A549 (cell line): ENCODE data around the gene NTHL1. TPM values are rescaled to one million over a fixed set of nuclear protein-coding genes. Genes with fewer than 3 reads are reported as not detected.

Source experiments
- ATAC-seq, 2 experiments: fragments of 200-7000 bp in 1 of 2; fragments of >200 bp in 1 of 2; cut with Nextera tagmentation in 1 of 2; cut with Tn5 transposase in 1 of 2; 3 replicates each; pipeline versions ENCODE4 v1.8.0 to v1.9.1; 2018 to 2020; ENCODE audit warnings: mild to moderate bottlenecking in 1 of 2, moderate library complexity in 1 of 2
- CTCF ChIA-PET: fragments of 300-600 bp; sonication (Branson Sonifier 250); formaldehyde crosslinking; extraction: SDS; loops from one replicate; lab custom pipeline; 2021; ENCODE audit warnings: antibody characterized with exemption, inconsistent platforms; lab: Yijun Ruan, JAX
- POLR2A ChIA-PET: fragments of 350-600 bp; formaldehyde crosslinking; extraction: SDS; loops from one replicate; lab custom pipeline; 2021; ENCODE audit warnings: antibody characterized with exemption, inconsistent platforms; lab: Yijun Ruan, JAX
- DNase-seq, 2 experiments: peaks; one replicate each; pipeline versions ENCODE4 v3.0.0 to v3.0.0-alpha.2; 2011 to 2016; ENCODE audit warnings: low read depth in 1 of 2, low spot score in 1 of 2
- FAIRE-seq: peaks from 2 replicates; lab custom pipeline; 2011; peaks lifted over from hg19 to GRCh38; lab: Jason Lieb, UNC
- H3K27ac ChIP-seq, 2 experiments: fragments of >200 bp; sonication (Bioruptor Twin); formaldehyde crosslinking; 3 replicates each; pipeline ENCODE4 v1.5.1; 2016 to 2017
- H3K4me1 ChIP-seq: fragments of >200 bp; sonication (Bioruptor Twin); formaldehyde crosslinking; 3 replicates; pipeline ENCODE4 v1.6.1; 2016
- H3K4me2 ChIP-seq: fragments of >200 bp; sonication (Bioruptor Twin); formaldehyde crosslinking; 3 replicates; pipeline ENCODE4 v1.6.1; 2016
- H3K4me3 ChIP-seq: fragments of >200 bp; sonication (Bioruptor Twin); formaldehyde crosslinking; 3 replicates; pipeline ENCODE4 v1.5.1; 2016
- H3K9me3 ChIP-seq: fragments of >200 bp; sonication (Bioruptor Twin); formaldehyde crosslinking; 3 replicates; pipeline ENCODE4 v1.6.1; 2016
- CHD4 ChIP-seq: fragments of 200-600 bp; sonication (generic); IDR thresholded peaks from 2 replicates; pipeline ENCODE4 v1.6.1; 2016; ENCODE audit warnings: antibody characterized with exemption, mild to moderate bottlenecking, borderline replicate concordance
- EHF ChIP-seq: fragments of 250-450 bp; sonication (Bioruptor Pico); IDR thresholded peaks from 2 replicates; pipeline ENCODE4 v1.5.0; 2020; ENCODE audit warnings: mild to moderate bottlenecking
- FOSB ChIP-seq: fragments of 250-450 bp; sonication (Bioruptor Pico); IDR thresholded peaks from 2 replicates; pipeline ENCODE4 v1.5.0; 2020; ENCODE audit warnings: mild to moderate bottlenecking, moderate library complexity
- HEYL ChIP-seq: fragments of 250-450 bp; sonication (Bioruptor Pico); IDR thresholded peaks from 2 replicates; pipeline ENCODE4 v1.8.0; 2021; ENCODE audit warnings: mild to moderate bottlenecking, moderate library complexity
- JUN ChIP-seq, 2 experiments: fragments of >200 bp; sonication (Bioruptor Twin); formaldehyde crosslinking; IDR thresholded peaks; 2 replicates in 1 of 2; 3 replicates in 1 of 2; pipeline ENCODE4 v1.6.1; 2016 to 2017
- KDM1A ChIP-seq: fragments of 200-600 bp; sonication (generic); IDR thresholded peaks from 2 replicates; pipeline ENCODE4 v1.6.1; 2016; ENCODE audit warnings: low read depth, mild to moderate bottlenecking
- KDM5A ChIP-seq: fragments of 200-600 bp; sonication (generic); IDR thresholded peaks from 2 replicates; pipeline ENCODE4 v1.6.1; 2016; ENCODE audit warnings: antibody characterized with exemption, mild to moderate bottlenecking
- MAFK ChIP-seq: fragments of 450-650 bp; IDR thresholded peaks from 2 replicates; pipeline ENCODE4 v1.6.1; 2014; ENCODE audit not compliant: partially characterized antibody
- NR3C1 ChIP-seq: fragments of >200 bp; sonication (Bioruptor Twin); formaldehyde crosslinking; IDR thresholded peaks from 3 replicates; pipeline ENCODE4 v1.6.1; 2017
- POLR2AphosphoS2 ChIP-seq: conservative IDR thresholded peaks from 2 replicates; pipeline ENCODE4 v1.6.1; 2012; ENCODE audit warnings: low read length, improper control_type of control experiment, inconsistent platforms
- RARB ChIP-seq: fragments of 250-450 bp; sonication (Bioruptor Pico); IDR thresholded peaks from 2 replicates; pipeline ENCODE4 v1.8.0; 2021; ENCODE audit warnings: mild to moderate bottlenecking, moderate library complexity
- SMC3 ChIP-seq: fragments of >200 bp; sonication (Bioruptor Twin); formaldehyde crosslinking; IDR thresholded peaks from 3 replicates; pipeline ENCODE4 v1.6.1; 2018; ENCODE audit warnings: inconsistent platforms
- TP53 ChIP-seq: fragments of 250-450 bp; sonication (Bioruptor Pico); IDR thresholded peaks from 2 replicates; pipeline ENCODE4 v1.5.0; 2021; ENCODE audit warnings: mild to moderate bottlenecking, moderate library complexity
- ZFP36 ChIP-seq: fragments of 450-650 bp; IDR thresholded peaks from 2 replicates; pipeline ENCODE4 v1.6.1; 2014; ENCODE audit warnings: borderline replicate concordance; ENCODE audit not compliant: partially characterized antibody
- ZSCAN20 ChIP-seq: fragments of 250-450 bp; sonication (Bioruptor Pico); IDR thresholded peaks from 2 replicates; pipeline ENCODE4 v1.8.0; 2022; ENCODE audit warnings: mild to moderate bottlenecking, moderate library complexity
- WGBS: methylation state at CpG from one replicate; pipeline ENCODE4 v1.1.6; 2017; ENCODE audit errors: missing lambda C conversion rate; 5-methylcytosine and 5-hydroxymethylcytosine counted together
- polyA plus RNA-seq, 4 experiments: library from polyadenylated mRNA; depleted of rRNA in 3 of 4; stranded (reverse); fragments of >200 nt; fragmentation: RNase III in 1 of 4; extraction: RNeasy Plus Mini Kit Qiagen cat#74134 plus additional on column Dnase treatment in 1 of 4; gene quantifications; 2 replicates in 3 of 4; 3 replicates in 1 of 4; pipeline ENCODE4 v1.2.3, GENCODE V29; 2011 to 2017
- TF ChIP-seq, protein P1 (sequence below): IDR thresholded peaks from 2 replicates; pipeline ENCODE4 v1.6.1; 2012
- TF ChIP-seq, protein P2 (sequence below): fragments of 200-600 bp; sonication (generic); IDR thresholded peaks from 2 replicates; pipeline ENCODE4 v1.6.1; 2016; ENCODE audit warnings: antibody characterized with exemption, mild to moderate bottlenecking, moderate library complexity
- TF ChIP-seq, protein P3 (sequence below): fragments of 250-450 bp; sonication (Bioruptor Pico); IDR thresholded peaks from 2 replicates; pipeline ENCODE4 v1.5.0; 2021; ENCODE audit warnings: mild to moderate bottlenecking, moderate library complexity, borderline replicate concordance
- TF ChIP-seq, protein P4 (sequence below): fragments of 250-450 bp; sonication (Bioruptor Pico); IDR thresholded peaks from 2 replicates; pipeline ENCODE4 v1.5.0; 2020; ENCODE audit warnings: low read depth, mild to moderate bottlenecking, moderate library complexity
- TF ChIP-seq, protein P5 (sequence below): fragments of >200 bp; sonication (Bioruptor Twin); formaldehyde crosslinking; IDR thresholded peaks from 2 replicates; pipeline ENCODE4 v1.6.1; 2016
- TF ChIP-seq, protein P6 (sequence below): fragments of >200 bp; sonication (Bioruptor Twin); formaldehyde crosslinking; IDR thresholded peaks from 3 replicates; pipeline ENCODE4 v1.6.1; 2016

The NTHL1 gene
- polyA plus RNA-seq, 2 of the 4 experiments (the other 2 are of a cell fraction) = 28.8 to 42.3 TPM

DNA sequence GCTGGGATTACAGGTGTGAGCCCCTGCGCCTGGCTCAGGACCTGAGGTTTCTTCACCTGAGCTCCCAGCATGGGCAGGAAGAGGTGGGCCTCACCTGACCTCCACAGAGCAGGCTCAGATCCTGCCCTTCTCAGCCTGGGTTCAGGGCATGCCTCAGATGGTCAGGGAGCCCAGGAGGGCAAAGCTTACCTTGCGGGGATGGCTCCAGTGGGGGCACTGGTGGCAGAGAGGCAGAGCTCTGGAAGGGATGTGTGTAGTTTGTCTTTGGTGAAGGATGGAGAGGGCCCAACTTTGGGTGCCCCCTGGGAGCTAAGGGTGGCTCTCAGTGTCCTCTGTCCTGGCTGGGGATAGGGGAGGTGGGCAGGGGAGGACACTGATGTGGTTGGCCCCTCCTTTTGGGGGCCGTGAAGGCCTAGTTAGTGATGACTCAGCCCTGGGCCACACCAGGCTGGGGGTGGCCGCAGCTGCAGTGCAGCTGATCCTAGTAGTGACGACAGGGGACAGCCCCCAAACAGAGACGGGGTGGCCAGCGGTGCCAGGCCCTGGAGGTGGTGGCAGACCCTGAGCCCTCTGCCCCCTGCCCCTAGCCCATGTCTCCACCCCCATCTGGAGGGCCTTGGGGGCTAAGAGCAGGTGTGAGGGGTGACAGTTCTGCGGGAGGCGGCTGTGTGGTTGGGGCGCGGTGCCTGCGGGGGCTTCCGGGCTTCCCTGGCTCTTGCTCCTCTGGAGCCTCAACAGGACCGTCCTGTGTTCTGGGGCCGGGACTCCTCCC is 15.2 kb downstream of the NTHL1 start:
- TF ChIP-seq SMC3 = no peak
- TF ChIP-seq MAFK = peak; percentile 7
- TF ChIP-seq, protein P1, sequence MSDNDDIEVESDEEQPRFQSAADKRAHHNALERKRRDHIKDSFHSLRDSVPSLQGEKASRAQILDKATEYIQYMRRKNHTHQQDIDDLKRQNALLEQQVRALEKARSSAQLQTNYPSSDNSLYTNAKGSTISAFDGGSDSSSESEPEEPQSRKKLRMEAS = 0 out of 2 replicates have a peak, but pooled peaks have one; percentile 2
- TF ChIP-seq HEYL (CRISPR knock-in tag) = no peak
- TF ChIP-seq, protein P2, sequence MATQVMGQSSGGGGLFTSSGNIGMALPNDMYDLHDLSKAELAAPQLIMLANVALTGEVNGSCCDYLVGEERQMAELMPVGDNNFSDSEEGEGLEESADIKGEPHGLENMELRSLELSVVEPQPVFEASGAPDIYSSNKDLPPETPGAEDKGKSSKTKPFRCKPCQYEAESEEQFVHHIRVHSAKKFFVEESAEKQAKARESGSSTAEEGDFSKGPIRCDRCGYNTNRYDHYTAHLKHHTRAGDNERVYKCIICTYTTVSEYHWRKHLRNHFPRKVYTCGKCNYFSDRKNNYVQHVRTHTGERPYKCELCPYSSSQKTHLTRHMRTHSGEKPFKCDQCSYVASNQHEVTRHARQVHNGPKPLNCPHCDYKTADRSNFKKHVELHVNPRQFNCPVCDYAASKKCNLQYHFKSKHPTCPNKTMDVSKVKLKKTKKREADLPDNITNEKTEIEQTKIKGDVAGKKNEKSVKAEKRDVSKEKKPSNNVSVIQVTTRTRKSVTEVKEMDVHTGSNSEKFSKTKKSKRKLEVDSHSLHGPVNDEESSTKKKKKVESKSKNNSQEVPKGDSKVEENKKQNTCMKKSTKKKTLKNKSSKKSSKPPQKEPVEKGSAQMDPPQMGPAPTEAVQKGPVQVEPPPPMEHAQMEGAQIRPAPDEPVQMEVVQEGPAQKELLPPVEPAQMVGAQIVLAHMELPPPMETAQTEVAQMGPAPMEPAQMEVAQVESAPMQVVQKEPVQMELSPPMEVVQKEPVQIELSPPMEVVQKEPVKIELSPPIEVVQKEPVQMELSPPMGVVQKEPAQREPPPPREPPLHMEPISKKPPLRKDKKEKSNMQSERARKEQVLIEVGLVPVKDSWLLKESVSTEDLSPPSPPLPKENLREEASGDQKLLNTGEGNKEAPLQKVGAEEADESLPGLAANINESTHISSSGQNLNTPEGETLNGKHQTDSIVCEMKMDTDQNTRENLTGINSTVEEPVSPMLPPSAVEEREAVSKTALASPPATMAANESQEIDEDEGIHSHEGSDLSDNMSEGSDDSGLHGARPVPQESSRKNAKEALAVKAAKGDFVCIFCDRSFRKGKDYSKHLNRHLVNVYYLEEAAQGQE = no peak
- peak overlapping the region; percentile 82 to 90 for H3K27ac ChIP-seq
- ChIA-PET CTCF (interaction anchor here (0.5 to 5.9 kb wide), 12 partner anchors 7 to 1197 kb away, joined by 3 to 25 read pairs (median 4); no protein-coding TSS in a partner anchor), POLR2A (interaction anchor here (0.6 to 0.9 kb wide), 2 partner anchors 70 to 123 kb away, joined by 3 read pairs; partner anchors contain the start of gene TRAF7)
- no peaks in the 10 kb centered on the region for H3K9me3 ChIP-seq
- peak overlapping the region; percentile 66 for H3K4me2 ChIP-seq
- no peak for ATAC-seq
- peak overlapping the region; percentile 25; the same call in 1 of the 3 replicates for H3K4me3 ChIP-seq
- no peak for FAIRE-seq
- 60% methylated on average over 9 of the region's 15 CpGs for whole genome bisulfite sequencing
- peaks cover 54% of the 10 kb centered on the region for H3K4me1 ChIP-seq
- DNase-seq = no peak

DNA sequence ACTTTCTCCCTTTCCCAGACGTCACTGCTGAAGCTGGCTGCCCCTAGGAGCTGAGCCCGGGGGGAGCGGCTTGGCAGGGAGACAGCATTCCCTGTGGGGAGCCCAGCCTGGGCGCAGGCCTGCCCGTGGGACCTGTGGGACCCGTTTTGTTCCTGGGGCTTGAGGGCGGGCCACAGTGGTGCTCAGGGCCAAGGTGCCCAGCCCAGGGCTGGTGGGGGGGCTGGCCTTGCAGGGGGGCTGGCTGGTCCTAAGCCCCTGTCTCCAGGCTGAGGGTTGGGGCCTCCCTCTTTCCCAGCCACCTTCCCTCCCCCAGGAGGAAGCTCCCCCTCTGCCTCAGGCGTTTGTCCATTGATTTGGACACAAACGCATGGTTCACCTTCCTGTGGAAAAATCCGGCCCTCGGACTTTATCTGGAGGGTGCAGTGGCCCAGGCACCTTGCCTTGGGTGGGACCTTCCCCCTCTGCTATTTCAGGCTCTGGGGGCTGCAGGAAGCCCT is 16.5 kb downstream of the NTHL1 start:
- H3K4me3 ChIP-seq = no peak overlapping the region
- ATAC-seq (no peak), FAIRE-seq (no peak), DNase-seq (no peak)
- no peaks in the 10 kb centered on the region for H3K9me3 ChIP-seq
- 76% methylated on average over 10 of the region's 11 CpGs for WGBS
- H3K27ac ChIP-seq = peak overlapping the region in 1 of 2 experiments; percentile 41; a peak in 1 of 6 replicates
- POLR2A ChIA-PET = interaction anchor here (0.7 kb wide), 1 partner anchor 89 kb away, joined by 4 read pairs; no protein-coding TSS in a partner anchor
- TF ChIP-seq ZFP36 = no peak
- TF ChIP-seq KDM5A = no peak
- no peak for TF ChIP-seq FOSB (CRISPR knock-in tag)
- CTCF ChIA-PET = interaction anchor here (1.2 to 5.9 kb wide), 9 partner anchors 8 to 122 kb away, joined by 3 to 25 read pairs (median 13); no protein-coding TSS in a partner anchor
- H3K4me1 ChIP-seq = peaks cover 46% of the 10 kb centered on the region
- H3K4me2 ChIP-seq = no peak overlapping the region

DNA sequence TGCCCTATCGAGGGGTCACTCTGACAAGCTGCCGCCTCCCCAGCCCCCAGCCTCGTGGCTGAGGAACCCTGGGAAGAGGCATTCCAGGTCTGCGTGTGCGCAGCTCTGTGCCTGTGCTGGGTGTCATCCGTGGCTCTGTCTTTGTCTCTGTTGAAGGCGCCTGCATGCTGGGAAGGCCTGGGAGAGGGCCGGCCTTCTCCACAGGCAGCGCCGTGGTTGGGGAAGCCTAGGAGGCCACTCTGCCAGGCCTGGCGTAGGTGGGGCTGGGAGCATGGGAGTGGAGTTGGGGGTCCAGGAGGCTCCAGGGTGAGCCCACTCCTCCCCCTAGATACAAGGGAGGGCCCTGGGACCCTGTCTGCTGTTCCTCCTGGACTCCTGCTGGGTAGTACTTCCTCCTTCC is 17.6 kb downstream of the NTHL1 start:
- Histone ChIP-seq H3K4me3 (no peak overlapping the region), H3K27ac (peak overlapping the region in 1 of 2 experiments; percentile 56; a peak in 3 of 6 replicates), H3K9me3 (no peaks in the 10 kb centered on the region), H3K4me1 (peaks cover 38% of the 10 kb centered on the region), H3K4me2 (no peak overlapping the region)
- ATAC-seq (no peak), FAIRE-seq (no peak), DNase-seq (no peak)
- 85% methylated on average over 6 of the region's 11 CpGs for WGBS
- ChIA-PET POLR2A (interaction anchor here (0.7 to 1.0 kb wide), 2 partner anchors 18 to 125 kb away, joined by 5 to 9 read pairs; partner anchors contain the start of genes NTHL1, TRAF7 and TSC2), CTCF (interaction anchor here (0.8 to 5.9 kb wide), 8 partner anchors 10 to 117 kb away, joined by 3 to 25 read pairs (median 10); no protein-coding TSS in a partner anchor)
- TF ChIP-seq TP53 (CRISPR knock-in tag) = no peak
- no peak for TF ChIP-seq NR3C1
- no peak for TF ChIP-seq ZSCAN20 (CRISPR knock-in tag)
- TF ChIP-seq, protein P3, sequence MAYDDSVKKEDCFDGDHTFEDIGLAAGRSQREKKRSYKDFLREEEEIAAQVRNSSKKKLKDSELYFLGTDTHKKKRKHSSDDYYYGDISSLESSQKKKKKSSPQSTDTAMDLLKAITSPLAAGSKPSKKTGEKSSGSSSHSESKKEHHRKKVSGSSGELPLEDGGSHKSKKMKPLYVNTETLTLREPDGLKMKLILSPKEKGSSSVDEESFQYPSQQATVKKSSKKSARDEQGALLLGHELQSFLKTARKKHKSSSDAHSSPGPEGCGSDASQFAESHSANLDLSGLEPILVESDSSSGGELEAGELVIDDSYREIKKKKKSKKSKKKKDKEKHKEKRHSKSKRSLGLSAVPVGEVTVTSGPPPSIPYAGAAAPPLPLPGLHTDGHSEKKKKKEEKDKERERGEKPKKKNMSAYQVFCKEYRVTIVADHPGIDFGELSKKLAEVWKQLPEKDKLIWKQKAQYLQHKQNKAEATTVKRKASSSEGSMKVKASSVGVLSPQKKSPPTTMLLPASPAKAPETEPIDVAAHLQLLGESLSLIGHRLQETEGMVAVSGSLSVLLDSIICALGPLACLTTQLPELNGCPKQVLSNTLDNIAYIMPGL (CRISPR knock-in tag) = no peak
- TF ChIP-seq CHD4 = no peak
- no peak for TF ChIP-seq HEYL (CRISPR knock-in tag)
- TF ChIP-seq RARB (CRISPR knock-in tag) = no peak
- TF ChIP-seq EHF (CRISPR knock-in tag) = no peak
- no peak for TF ChIP-seq KDM1A
- TF ChIP-seq POLR2AphosphoS2 = no peak
- no peak for TF ChIP-seq JUN (IDR thresholded peaks at IDR 0.05)
- TF ChIP-seq, protein P4, sequence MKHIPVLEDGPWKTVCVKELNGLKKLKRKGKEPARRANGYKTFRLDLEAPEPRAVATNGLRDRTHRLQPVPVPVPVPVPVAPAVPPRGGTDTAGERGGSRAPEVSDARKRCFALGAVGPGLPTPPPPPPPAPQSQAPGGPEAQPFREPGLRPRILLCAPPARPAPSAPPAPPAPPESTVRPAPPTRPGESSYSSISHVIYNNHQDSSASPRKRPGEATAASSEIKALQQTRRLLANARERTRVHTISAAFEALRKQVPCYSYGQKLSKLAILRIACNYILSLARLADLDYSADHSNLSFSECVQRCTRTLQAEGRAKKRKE (CRISPR knock-in tag) = no peak
- TF ChIP-seq, protein P5, sequence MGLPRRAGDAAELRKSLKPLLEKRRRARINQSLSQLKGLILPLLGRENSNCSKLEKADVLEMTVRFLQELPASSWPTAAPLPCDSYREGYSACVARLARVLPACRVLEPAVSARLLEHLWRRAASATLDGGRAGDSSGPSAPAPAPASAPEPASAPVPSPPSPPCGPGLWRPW = no peak
- TF ChIP-seq, protein P6, sequence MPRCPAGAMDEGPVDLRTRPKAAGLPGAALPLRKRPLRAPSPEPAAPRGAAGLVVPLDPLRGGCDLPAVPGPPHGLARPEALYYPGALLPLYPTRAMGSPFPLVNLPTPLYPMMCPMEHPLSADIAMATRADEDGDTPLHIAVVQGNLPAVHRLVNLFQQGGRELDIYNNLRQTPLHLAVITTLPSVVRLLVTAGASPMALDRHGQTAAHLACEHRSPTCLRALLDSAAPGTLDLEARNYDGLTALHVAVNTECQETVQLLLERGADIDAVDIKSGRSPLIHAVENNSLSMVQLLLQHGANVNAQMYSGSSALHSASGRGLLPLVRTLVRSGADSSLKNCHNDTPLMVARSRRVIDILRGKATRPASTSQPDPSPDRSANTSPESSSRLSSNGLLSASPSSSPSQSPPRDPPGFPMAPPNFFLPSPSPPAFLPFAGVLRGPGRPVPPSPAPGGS = no peak
